Measurements from ENCODE around the gene PDCD6IP. TPM values are rescaled to one million over a fixed set of nuclear protein-coding genes. Genes with fewer than 3 reads are reported as not detected.
"Not testable (repeated sequence)": the region's sequence is repeated elsewhere in the genome, so short reads cannot be mapped to it uniquely, and the experiment has no call there.

PDCD6IP gene, protein sequence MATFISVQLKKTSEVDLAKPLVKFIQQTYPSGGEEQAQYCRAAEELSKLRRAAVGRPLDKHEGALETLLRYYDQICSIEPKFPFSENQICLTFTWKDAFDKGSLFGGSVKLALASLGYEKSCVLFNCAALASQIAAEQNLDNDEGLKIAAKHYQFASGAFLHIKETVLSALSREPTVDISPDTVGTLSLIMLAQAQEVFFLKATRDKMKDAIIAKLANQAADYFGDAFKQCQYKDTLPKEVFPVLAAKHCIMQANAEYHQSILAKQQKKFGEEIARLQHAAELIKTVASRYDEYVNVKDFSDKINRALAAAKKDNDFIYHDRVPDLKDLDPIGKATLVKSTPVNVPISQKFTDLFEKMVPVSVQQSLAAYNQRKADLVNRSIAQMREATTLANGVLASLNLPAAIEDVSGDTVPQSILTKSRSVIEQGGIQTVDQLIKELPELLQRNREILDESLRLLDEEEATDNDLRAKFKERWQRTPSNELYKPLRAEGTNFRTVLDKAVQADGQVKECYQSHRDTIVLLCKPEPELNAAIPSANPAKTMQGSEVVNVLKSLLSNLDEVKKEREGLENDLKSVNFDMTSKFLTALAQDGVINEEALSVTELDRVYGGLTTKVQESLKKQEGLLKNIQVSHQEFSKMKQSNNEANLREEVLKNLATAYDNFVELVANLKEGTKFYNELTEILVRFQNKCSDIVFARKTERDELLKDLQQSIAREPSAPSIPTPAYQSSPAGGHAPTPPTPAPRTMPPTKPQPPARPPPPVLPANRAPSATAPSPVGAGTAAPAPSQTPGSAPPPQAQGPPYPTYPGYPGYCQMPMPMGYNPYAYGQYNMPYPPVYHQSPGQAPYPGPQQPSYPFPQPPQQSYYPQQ
- polyA plus RNA-seq, result 127 TPM
- long read RNA-seq, donor 1, full-length matches to known transcripts, result 10 of 10 reads
- long read RNA-seq, donor 1, partial matches to known transcripts, result 0 of 10 reads
- long read RNA-seq, donor 1, other reads (novel, unspliced or antisense), result 0 of 10 reads
- long read RNA-seq, donor 2, full-length matches to known transcripts, result 22 of 45 reads
- long read RNA-seq, donor 2, partial matches to known transcripts, result 23 of 45 reads
- long read RNA-seq, donor 2, other reads (novel, unspliced or antisense), result 0 of 45 reads
- long read RNA-seq, donor 3, result 0 reads
- long read RNA-seq, donor 4, result 0 reads
- long read RNA-seq, donor 5, full-length matches to known transcripts, result 6 of 12 reads
- long read RNA-seq, donor 5, partial matches to known transcripts, result 6 of 12 reads
- long read RNA-seq, donor 5, other reads (novel, unspliced or antisense), result 0 of 12 reads
- long read RNA-seq, donor 6, full-length matches to known transcripts, result 20 of 55 reads
- long read RNA-seq, donor 6, partial matches to known transcripts, result 35 of 55 reads
- long read RNA-seq, donor 6, other reads (novel, unspliced or antisense), result 0 of 55 reads
- long read RNA-seq, donor 7, full-length matches to known transcripts, result 9 of 28 reads
- long read RNA-seq, donor 7, partial matches to known transcripts, result 19 of 28 reads
- long read RNA-seq, donor 7, other reads (novel, unspliced or antisense), result 0 of 28 reads
- long read RNA-seq, donor 8, full-length matches to known transcripts, result 14 of 51 reads
- long read RNA-seq, donor 8, partial matches to known transcripts, result 37 of 51 reads
- long read RNA-seq, donor 8, other reads (novel, unspliced or antisense), result 0 of 51 reads
- long read RNA-seq, donor 9, full-length matches to known transcripts, result 9 of 31 reads
- long read RNA-seq, donor 9, partial matches to known transcripts, result 22 of 31 reads
- long read RNA-seq, donor 9, other reads (novel, unspliced or antisense), result 0 of 31 reads
- long read RNA-seq, donor 10, full-length matches to known transcripts, result 17 of 47 reads
- long read RNA-seq, donor 10, partial matches to known transcripts, result 30 of 47 reads
- long read RNA-seq, donor 10, other reads (novel, unspliced or antisense), result 0 of 47 reads
- long read RNA-seq, donor 11, full-length matches to known transcripts, result 10 of 21 reads
- long read RNA-seq, donor 11, partial matches to known transcripts, result 11 of 21 reads
- long read RNA-seq, donor 11, other reads (novel, unspliced or antisense), result 0 of 21 reads

DNA sequence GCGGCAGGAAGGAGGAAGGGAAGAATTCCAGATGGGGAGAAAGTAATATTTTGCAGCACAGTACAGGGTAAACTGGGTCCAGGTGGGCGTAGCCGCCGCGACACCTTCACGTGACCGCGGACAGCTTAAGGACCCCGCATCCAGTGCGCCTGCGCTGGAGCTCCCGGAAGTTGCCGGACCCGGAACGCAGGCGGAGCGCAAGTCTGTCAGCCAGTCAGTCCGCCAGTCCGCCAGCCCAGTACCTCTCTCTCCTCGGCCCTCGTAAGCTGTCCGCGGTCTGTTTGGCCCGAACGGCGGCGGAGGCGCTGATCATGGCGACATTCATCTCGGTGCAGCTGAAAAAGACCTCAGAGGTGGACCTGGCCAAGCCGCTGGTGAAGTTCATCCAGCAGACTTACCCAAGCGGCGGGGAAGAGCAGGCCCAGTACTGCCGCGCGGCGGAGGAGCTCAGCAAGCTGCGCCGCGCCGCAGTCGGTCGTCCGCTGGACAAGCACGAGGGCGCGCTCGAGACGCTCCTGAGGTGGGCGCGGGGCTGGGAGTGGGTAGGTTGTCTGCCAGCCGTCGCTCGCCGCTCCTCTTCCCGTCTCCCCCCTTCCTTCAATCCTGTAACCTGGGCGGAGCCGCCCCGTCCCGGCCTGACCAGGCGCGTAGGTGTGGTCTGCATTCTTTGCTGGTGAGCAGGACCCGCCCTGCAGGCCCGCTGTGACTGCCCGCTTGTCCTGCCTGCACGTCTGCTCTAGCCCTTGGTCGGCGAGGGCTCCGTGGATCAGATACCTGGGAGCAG, at the start of gene PDCD6IP:
Gene PDCD6IP (plus strand): TSS at position 213 of the 784 bp plus-strand sequence. CDS start 99 bp downstream, at position 312.
- H3K27me3 ChIP-seq (ENCODE audit: control insufficient read depth, insufficient read depth, low read length), result no peaks in the 10 kb centered on the region
- H3K4me1 ChIP-seq (ENCODE audit: control insufficient read depth, insufficient read depth, low read length), result no peaks in the 10 kb centered on the region
- no peaks in the 10 kb centered on the region for H3K36me3 ChIP-seq (ENCODE audit: control insufficient read depth, insufficient read depth, low read length)
- peak within 1 kb of the TSS; percentile 100 for H3K27ac ChIP-seq (ENCODE audit: low read length)
- no peaks in the 10 kb centered on the region for H3K9me3 ChIP-seq (ENCODE audit: control insufficient read depth, low read depth, low read length)
- H3K4me3 ChIP-seq (ENCODE audit: low read length), result peak within 1 kb of the TSS; percentile 94
- peak; percentile 95 to 97 for DNase-seq
- no CpG with 5 or more reads among the region's 69 CpGs for WGBS (ENCODE audit: insufficient coverage, low lambda C conversion rate)

DNA sequence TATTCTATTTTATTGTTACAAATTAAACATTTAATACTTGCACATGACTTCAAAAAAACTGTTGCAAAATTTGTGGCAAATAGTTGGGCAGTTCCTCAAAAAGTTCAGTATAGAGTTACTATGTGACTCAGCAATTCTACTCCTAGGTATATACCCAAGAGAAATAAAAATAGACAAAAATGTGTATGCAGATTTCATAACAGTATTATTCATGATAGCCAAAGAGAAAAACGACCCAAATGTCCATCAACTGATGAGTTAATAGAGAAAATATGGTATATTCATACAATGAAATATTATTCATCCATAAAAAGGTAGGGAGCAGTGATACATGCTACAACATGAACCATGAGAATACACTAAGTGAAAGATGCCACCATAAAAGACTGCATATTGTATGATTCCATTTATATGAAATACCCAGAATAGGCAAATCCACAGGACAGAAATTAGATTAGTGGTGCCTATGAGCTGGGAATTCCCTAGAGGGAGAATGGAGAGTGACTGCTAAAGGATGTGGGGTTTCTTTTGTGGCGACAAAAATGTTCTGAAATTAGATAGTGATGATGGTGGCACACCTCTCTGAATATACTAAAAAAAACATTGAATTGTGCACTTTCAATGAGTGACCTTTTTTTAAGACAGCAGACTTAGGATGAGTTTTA, 48.8 kb upstream of the PDCD6IP start:
- H3K4me3 ChIP-seq (ENCODE audit: low read length), result no peak overlapping the region
- no CpG with 5 or more reads among the region's 2 CpGs for WGBS (ENCODE audit: insufficient coverage, low lambda C conversion rate)
- no peaks in the 10 kb centered on the region for H3K27me3 ChIP-seq (ENCODE audit: control insufficient read depth, insufficient read depth, low read length)
- no peak overlapping the region for H3K27ac ChIP-seq (ENCODE audit: low read length)
- H3K36me3 ChIP-seq (ENCODE audit: control insufficient read depth, insufficient read depth, low read length), result no peaks in the 10 kb centered on the region
- no peaks in the 10 kb centered on the region for H3K9me3 ChIP-seq (ENCODE audit: control insufficient read depth, low read depth, low read length)
- no peaks in the 10 kb centered on the region for H3K4me1 ChIP-seq (ENCODE audit: control insufficient read depth, insufficient read depth, low read length)
- DNase-seq, result no peak

DNA sequence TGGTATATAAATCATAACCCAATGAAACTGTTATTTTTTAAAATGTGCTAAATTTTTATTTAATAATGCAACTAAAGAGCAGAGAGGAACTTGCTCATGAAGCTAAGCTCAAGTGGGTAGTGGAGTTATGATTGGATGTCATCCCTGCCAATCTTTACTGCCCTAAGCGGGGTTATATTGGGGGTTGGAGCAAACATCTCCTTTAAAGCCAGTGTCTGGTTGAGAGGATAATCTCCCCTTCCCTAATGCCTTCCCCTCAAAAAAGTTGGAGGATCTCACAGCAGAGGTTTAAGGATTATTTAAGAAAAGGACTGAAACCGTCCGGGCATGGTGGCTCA, 48.2 kb upstream of the PDCD6IP start:
- H3K27ac ChIP-seq (ENCODE audit: low read length), result no peak overlapping the region
- no peak for DNase-seq
- H3K36me3 ChIP-seq (ENCODE audit: control insufficient read depth, insufficient read depth, low read length), result no peaks in the 10 kb centered on the region
- no peaks in the 10 kb centered on the region for H3K4me1 ChIP-seq (ENCODE audit: control insufficient read depth, insufficient read depth, low read length)
- H3K9me3 ChIP-seq (ENCODE audit: control insufficient read depth, low read depth, low read length), result no peaks in the 10 kb centered on the region
- no peak overlapping the region for H3K4me3 ChIP-seq (ENCODE audit: low read length)
- WGBS (ENCODE audit: insufficient coverage, low lambda C conversion rate), result no CpG with 5 or more reads among the region's 3 CpGs
- H3K27me3 ChIP-seq (ENCODE audit: control insufficient read depth, insufficient read depth, low read length), result no peaks in the 10 kb centered on the region

- Histone ChIP-seq H3K4me3 (ENCODE audit: low read length) (no peak overlapping the region), H3K4me1 (ENCODE audit: control insufficient read depth, insufficient read depth, low read length) (no peaks in the 10 kb centered on the region), H3K27me3 (ENCODE audit: control insufficient read depth, insufficient read depth, low read length) (no peaks in the 10 kb centered on the region), H3K9me3 (ENCODE audit: control insufficient read depth, low read depth, low read length) (no peaks in the 10 kb centered on the region), H3K27ac (ENCODE audit: low read length) (no peak overlapping the region), H3K36me3 (ENCODE audit: control insufficient read depth, insufficient read depth, low read length) (no peaks in the 10 kb centered on the region)
- WGBS (ENCODE audit: insufficient coverage, low lambda C conversion rate), result 48% methylated on average over 2 of the region's 2 CpGs
- no peak for DNase-seq
Measured at GRCh38 chr3:33751336-33751735, 47.1 kb upstream of the PDCD6IP start.

- not testable (repeated sequence) for H3K27me3 ChIP-seq (ENCODE audit: control insufficient read depth, insufficient read depth, low read length); H3K9me3 ChIP-seq (ENCODE audit: control insufficient read depth, low read depth, low read length); H3K4me1 ChIP-seq (ENCODE audit: control insufficient read depth, insufficient read depth, low read length); H3K4me3 ChIP-seq (ENCODE audit: low read length); H3K36me3 ChIP-seq (ENCODE audit: control insufficient read depth, insufficient read depth, low read length); DNase-seq; H3K27ac ChIP-seq (ENCODE audit: low read length)
- WGBS (ENCODE audit: insufficient coverage, low lambda C conversion rate), result no CpG with 5 or more reads among the region's 1 CpG
Measured at GRCh38 chr3:33754391-33754790, 44.0 kb upstream of the PDCD6IP start.

DNA sequence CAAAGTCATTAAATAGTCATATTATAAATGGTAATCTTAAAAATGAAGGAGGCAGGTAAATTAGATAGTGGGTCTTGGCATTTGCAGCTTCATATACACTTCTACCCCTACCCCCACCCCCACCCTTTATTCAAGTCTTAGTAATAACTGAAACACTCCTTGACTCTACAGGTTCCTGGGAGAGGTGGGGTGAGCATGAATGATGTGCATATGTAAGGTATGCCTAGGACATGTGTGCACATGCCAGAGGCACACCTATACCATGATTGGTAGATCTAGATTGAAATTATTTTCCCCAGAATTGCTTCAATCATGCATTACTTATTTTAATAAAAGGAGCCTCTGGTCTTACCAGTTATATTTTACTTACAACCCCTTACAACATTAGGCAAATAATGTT, 40.1 kb upstream of the PDCD6IP start:
- DNase-seq, result no peak
- no peaks in the 10 kb centered on the region for H3K27me3 ChIP-seq (ENCODE audit: control insufficient read depth, insufficient read depth, low read length)
- no peaks in the 10 kb centered on the region for H3K36me3 ChIP-seq (ENCODE audit: control insufficient read depth, insufficient read depth, low read length)
- no peak overlapping the region for H3K27ac ChIP-seq (ENCODE audit: low read length)
- no peaks in the 10 kb centered on the region for H3K9me3 ChIP-seq (ENCODE audit: control insufficient read depth, low read depth, low read length)
- no peaks in the 10 kb centered on the region for H3K4me1 ChIP-seq (ENCODE audit: control insufficient read depth, insufficient read depth, low read length)
- no peak overlapping the region for H3K4me3 ChIP-seq (ENCODE audit: low read length)

DNA sequence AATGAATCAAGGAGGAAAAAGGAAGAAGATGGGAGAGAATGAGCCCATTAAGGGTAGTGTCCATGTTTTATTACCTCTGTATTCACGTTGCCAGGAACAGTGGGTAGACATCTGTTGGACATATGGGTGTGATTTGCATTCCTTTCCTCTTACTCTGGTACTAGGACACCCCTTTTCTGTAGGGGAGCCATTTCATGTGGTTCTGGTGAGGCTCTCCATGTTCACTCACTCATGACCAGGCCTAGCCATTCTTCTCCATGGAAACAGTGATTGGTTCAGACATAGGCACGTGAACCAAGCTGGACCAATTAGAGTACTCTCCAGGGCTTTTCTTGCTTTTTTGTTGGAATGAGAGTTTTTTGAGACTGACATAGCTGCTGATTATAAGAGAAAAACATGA, 39.6 kb upstream of the PDCD6IP start:
- DNase-seq, result no peak
- no peaks in the 10 kb centered on the region for H3K9me3 ChIP-seq (ENCODE audit: control insufficient read depth, low read depth, low read length)
- H3K4me3 ChIP-seq (ENCODE audit: low read length), result no peak overlapping the region
- no peak overlapping the region for H3K27ac ChIP-seq (ENCODE audit: low read length)
- H3K4me1 ChIP-seq (ENCODE audit: control insufficient read depth, insufficient read depth, low read length), result no peaks in the 10 kb centered on the region
- H3K27me3 ChIP-seq (ENCODE audit: control insufficient read depth, insufficient read depth, low read length), result no peaks in the 10 kb centered on the region
- no peaks in the 10 kb centered on the region for H3K36me3 ChIP-seq (ENCODE audit: control insufficient read depth, insufficient read depth, low read length)
- no CpG with 5 or more reads among the region's 2 CpGs for WGBS (ENCODE audit: insufficient coverage, low lambda C conversion rate)

GRCh38 chr3:33768578-33769330, 29.7 kb upstream of the PDCD6IP start:
- DNase-seq, result no peak
- no peak overlapping the region for H3K27ac ChIP-seq (ENCODE audit: low read length)
- no peaks in the 10 kb centered on the region for H3K4me1 ChIP-seq (ENCODE audit: control insufficient read depth, insufficient read depth, low read length)
- no peak overlapping the region for H3K4me3 ChIP-seq (ENCODE audit: low read length)
- 92% methylated on average over 2 of the region's 9 CpGs for WGBS (ENCODE audit: insufficient coverage, low lambda C conversion rate)
- no peaks in the 10 kb centered on the region for H3K27me3 ChIP-seq (ENCODE audit: control insufficient read depth, insufficient read depth, low read length)
- H3K9me3 ChIP-seq (ENCODE audit: control insufficient read depth, low read depth, low read length), result no peaks in the 10 kb centered on the region
- H3K36me3 ChIP-seq (ENCODE audit: control insufficient read depth, insufficient read depth, low read length), result no peaks in the 10 kb centered on the region

All from large intestine (tissue), 12 donors.